GM18517 (cell line): ENCODE results near the gene AP5S1.

Source experiments
- ATAC-seq: cut with Tn5 transposase; IDR thresholded peaks from one replicate; pipeline ENCODE4 v1.9.1; 2021; ENCODE audit warnings: mild to moderate bottlenecking, moderate library complexity; ENCODE audit not compliant: unreplicated experiment

AP5S1 gene

GRCh38 chr20:3873507-3873906, 53.2 kb downstream of the AP5S1 start:
- no peak for ATAC-seq

GRCh38 chr20:3874194-3874844, 54.0 kb downstream of the AP5S1 start:
- ATAC-seq = no peak

GRCh38 chr20:3875378-3875974, 55.1 kb downstream of the AP5S1 start:
- ATAC-seq = no peak

DNA sequence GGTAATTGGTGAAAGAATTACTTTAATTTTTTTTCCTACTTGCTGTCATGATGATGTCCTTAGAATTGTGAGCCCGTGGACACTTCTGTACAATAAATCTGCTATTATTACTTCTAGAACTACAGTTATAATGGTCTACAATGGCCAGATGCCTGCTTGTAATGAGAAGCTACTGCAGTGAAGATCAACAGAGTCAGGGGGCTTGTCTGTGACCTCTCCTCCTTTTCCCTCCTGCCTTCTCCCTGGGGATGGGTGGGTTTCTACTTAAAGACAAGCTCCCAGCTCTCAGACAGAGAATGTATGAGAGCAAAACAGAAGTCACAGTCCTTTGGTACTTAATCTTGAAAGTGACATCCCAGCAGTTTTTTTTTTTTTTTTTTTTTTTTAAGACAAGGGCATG, 55.7 kb downstream of the AP5S1 start:
- ATAC-seq = no peak

DNA sequence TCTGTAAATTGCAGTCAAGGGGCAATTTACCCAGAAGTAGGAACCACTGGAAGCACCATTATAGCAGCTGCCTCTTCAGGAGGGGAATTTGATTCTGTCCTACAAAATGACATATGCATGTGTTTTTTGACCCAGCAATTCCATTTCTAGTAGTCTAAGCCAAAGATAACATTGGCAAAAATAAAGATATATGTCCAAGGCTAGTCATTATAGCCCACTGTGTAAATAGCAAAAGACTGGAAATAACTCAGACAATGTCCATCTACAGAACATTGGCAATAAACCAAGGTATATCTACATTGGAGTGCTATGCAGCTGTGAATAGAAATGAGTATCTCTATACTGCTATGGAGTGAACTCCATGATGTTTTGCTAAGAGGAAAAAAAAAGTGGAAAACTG, 56.3 kb downstream of the AP5S1 start:
- no peak for ATAC-seq
